GM19452 (cell line): ENCODE results near the gene CYP4X1.
"Not testable (repeated sequence)": the region's sequence is repeated elsewhere in the genome, so short reads cannot be mapped to it uniquely, and the experiment has no call there.

ENCODE experiments used
- ATAC-seq: cut with Tn5 transposase; IDR thresholded peaks from one replicate; pipeline ENCODE4 v1.9.1; 2021; ENCODE audit not compliant: unreplicated experiment

The CYP4X1 gene

GRCh38 chr1:47069509-47069908, 46.0 kb downstream of the CYP4X1 start:
- not testable (repeated sequence) for ATAC-seq

- not testable (repeated sequence) for ATAC-seq
Measured at GRCh38 chr1:47089356-47089755, 65.9 kb downstream of the CYP4X1 start.

GRCh38 chr1:47091476-47091875, 68.0 kb downstream of the CYP4X1 start:
- ATAC-seq: not testable (repeated sequence)
